H9 (cell line): ENCODE data around the gene ZNF2. TPM values are rescaled to one million over a fixed set of nuclear protein-coding genes. Genes with fewer than 3 reads are reported as not detected.

ENCODE experiments used
- DNase-seq: peaks from one replicate; pipeline ENCODE4 v3.0.0-alpha.2; 2017
- H2AFZ ChIP-seq: one replicate; pipeline ENCODE4 v1.6.1; 2013; ENCODE audit warnings: mild to moderate bottlenecking, low read length, control low read depth, moderate library complexity
- H2AK5ac ChIP-seq: 2 replicates; pipeline ENCODE4 v1.6.1; 2013; ENCODE audit warnings: low read length, control low read depth, mixed read lengths; ENCODE audit not compliant: insufficient read length
- H2BK120ac ChIP-seq: one replicate; pipeline ENCODE4 v1.6.1; 2013; ENCODE audit warnings: low read depth, mild to moderate bottlenecking, low read length, control low read depth, inconsistent platforms; ENCODE audit not compliant: poor library complexity, severe bottlenecking
- H2BK12ac ChIP-seq: 2 replicates; pipeline ENCODE4 v1.6.1; 2013; ENCODE audit warnings: low read length, control low read depth, mixed read lengths, low read depth; ENCODE audit not compliant: insufficient read length
- H2BK15ac ChIP-seq: 2 replicates; pipeline ENCODE4 v1.6.1; 2013; ENCODE audit warnings: low read depth, low read length, control low read depth
- H2BK20ac ChIP-seq: one replicate; pipeline ENCODE4 v1.6.1; 2013; ENCODE audit warnings: low read depth, mild to moderate bottlenecking, low read length, control low read depth, inconsistent platforms; ENCODE audit not compliant: poor library complexity, severe bottlenecking
- H2BK5ac ChIP-seq: 2 replicates; pipeline ENCODE4 v1.6.1; 2013; ENCODE audit warnings: low read length, control low read depth, mixed read lengths; ENCODE audit not compliant: insufficient read length
- H3K14ac ChIP-seq: 2 replicates; pipeline ENCODE4 v1.6.1; 2013; ENCODE audit warnings: low read length, control low read depth; ENCODE audit not compliant: insufficient read depth
- H3K18ac ChIP-seq: 2 replicates; pipeline ENCODE4 v1.6.1; 2013; ENCODE audit warnings: low read depth, mild to moderate bottlenecking, mixed read lengths, low read length, control low read depth; ENCODE audit not compliant: insufficient read length
- H3K23ac ChIP-seq: 2 replicates; pipeline ENCODE4 v1.6.1; 2013; ENCODE audit warnings: low read length, control low read depth, mixed read lengths, low read depth; ENCODE audit not compliant: insufficient read length
- H3K23me2 ChIP-seq: 2 replicates; pipeline ENCODE4 v1.6.1; 2013; ENCODE audit warnings: low read depth, mild to moderate bottlenecking, mixed read lengths, low read length, control low read depth; ENCODE audit not compliant: insufficient read length, poor library complexity, severe bottlenecking
- H3K27ac ChIP-seq: 2 replicates; pipeline ENCODE4 v1.5.1; 2013; ENCODE audit warnings: low read length, control low read depth, mixed read lengths, low read depth; ENCODE audit not compliant: insufficient read length
- H3K27me3 ChIP-seq: 2 replicates; pipeline ENCODE4 v1.6.1; 2013; ENCODE audit warnings: low read length, control low read depth, inconsistent platforms; ENCODE audit not compliant: insufficient read depth
- H3K4ac ChIP-seq: 2 replicates; pipeline ENCODE4 v1.6.1; 2013; ENCODE audit warnings: low read depth, mild to moderate bottlenecking, control low read depth, inconsistent platforms, low read length, moderate library complexity
- H3K4me1 ChIP-seq: 2 replicates; pipeline ENCODE4 v1.6.1; 2013; ENCODE audit warnings: low read length, control low read depth, inconsistent platforms; ENCODE audit not compliant: insufficient read depth
- H3K4me2 ChIP-seq: 2 replicates; pipeline ENCODE4 v1.6.1; 2013; ENCODE audit warnings: low read length, control low read depth, mixed read lengths; ENCODE audit not compliant: insufficient read length, insufficient read depth
- H3K56ac ChIP-seq: 2 replicates; pipeline ENCODE4 v1.6.1; 2013; ENCODE audit warnings: low read depth, mild to moderate bottlenecking, mixed read lengths, low read length, control low read depth; ENCODE audit not compliant: insufficient read length
- H3K79me1 ChIP-seq: 2 replicates; pipeline ENCODE4 v1.6.1; 2013; ENCODE audit warnings: low read depth, mild to moderate bottlenecking, moderate library complexity, low read length, control low read depth, inconsistent platforms; ENCODE audit not compliant: insufficient read depth, poor library complexity, severe bottlenecking
- H3K79me2 ChIP-seq: 2 replicates; pipeline ENCODE4 v1.6.1; 2013; ENCODE audit warnings: low read length, control low read depth, inconsistent platforms; ENCODE audit not compliant: insufficient read depth
- H3K9ac ChIP-seq: 2 replicates; pipeline ENCODE4 v1.6.1; 2013; ENCODE audit warnings: low read length, control low read depth, mixed read lengths; ENCODE audit not compliant: insufficient read length; ENCODE audit errors: extremely low read depth
- H3K9me3 ChIP-seq: one replicate; pipeline ENCODE4 v1.6.1; 2013; ENCODE audit warnings: low read depth, low read length, inconsistent platforms; ENCODE audit not compliant: control insufficient read depth
- H3T11ph ChIP-seq: one replicate; pipeline ENCODE4 v1.6.1; 2013; ENCODE audit warnings: mild to moderate bottlenecking, low read length, control low read depth, inconsistent platforms
- H4K20me1 ChIP-seq: one replicate; pipeline ENCODE4 v1.6.1; 2013; ENCODE audit not compliant: control insufficient read depth, insufficient read length, insufficient read depth
- H4K5ac ChIP-seq: 2 replicates; pipeline ENCODE4 v1.6.1; 2013; ENCODE audit warnings: low read depth, mild to moderate bottlenecking, mixed read lengths, low read length, control low read depth; ENCODE audit not compliant: insufficient read length
- H4K8ac ChIP-seq: replicated peaks from 2 replicates; pipeline ENCODE4 v1.6.1; 2013; ENCODE audit warnings: low read length, control low read depth, mixed read lengths, low read depth; ENCODE audit not compliant: insufficient read length
- H4K91ac ChIP-seq: 2 replicates; pipeline ENCODE4 v1.6.1; 2013; ENCODE audit warnings: low read depth, mild to moderate bottlenecking, moderate library complexity, mixed read lengths, low read length, control low read depth; ENCODE audit not compliant: insufficient read length
- H3K27ac Mint-ChIP-seq, 3 experiments: 2 replicates in 2 of 3; 3 replicates in 1 of 3; pipeline ENCODE4 v1.8.0; 2020 to 2021; ENCODE audit warnings: mixed read lengths in 3 of 3, mild to moderate bottlenecking in 1 of 3, moderate library complexity in 1 of 3
- H3K27me3 Mint-ChIP-seq: 2 replicates; pipeline ENCODE4 v1.8.0; 2021; ENCODE audit warnings: low read depth, mild to moderate bottlenecking, moderate library complexity, mixed read lengths
- H3K36me3 Mint-ChIP-seq, 3 experiments: 2 replicates in 2 of 3; 3 replicates in 1 of 3; pipeline ENCODE4 v1.8.0; 2020 to 2021; ENCODE audit warnings: low read depth in 3 of 3, mixed read lengths in 3 of 3; ENCODE audit not compliant: insufficient read depth in 1 of 3
- H3K4me1 Mint-ChIP-seq, 2 experiments: 2 replicates each; pipeline ENCODE4 v1.8.0; 2020; ENCODE audit warnings: mixed read lengths in 2 of 2
- H3K4me3 Mint-ChIP-seq, 2 experiments: 2 replicates in 1 of 2; 3 replicates in 1 of 2; pipeline ENCODE4 v1.8.0; 2020 to 2021; ENCODE audit warnings: mild to moderate bottlenecking in 2 of 2, mixed read lengths in 2 of 2, moderate library complexity in 1 of 2
- H3K9me3 Mint-ChIP-seq, 2 experiments: 2 replicates in 1 of 2; 3 replicates in 1 of 2; pipeline ENCODE4 v1.8.0; 2020; ENCODE audit warnings: mild to moderate bottlenecking in 2 of 2, mixed read lengths in 2 of 2, moderate library complexity in 1 of 2
- WGBS: extraction: QIAGEN DNeasy Blood & Tissue Kit; methylation state at CpG from one replicate; pipeline ENCODE4 v1.1.7; 2013; ENCODE audit warnings: missing lambda C conversion rate, low lambda C conversion rate, mixed read lengths; ENCODE audit not compliant: insufficient read length; ENCODE audit errors: extremely low coverage; 5-methylcytosine and 5-hydroxymethylcytosine counted together
- total RNA-seq: library from RNA; stranded (reverse); gene quantifications from 2 replicates; pipeline ENCODE4 v1.2.1, GENCODE V29; 2021
- TF ChIP-seq, protein P1 (sequence below): fragments of 200-600 bp; sonication (generic); conservative IDR thresholded peaks from 3 replicates; pipeline ENCODE4 v1.8.0; 2021; ENCODE audit warnings: antibody characterized with exemption, mild to moderate bottlenecking

Gene ZNF2
- total RNA-seq, 1 experiment from 2014 or later, result 2.2 TPM

- H2AK5ac ChIP-seq, result no peak overlapping the region
- H2BK12ac ChIP-seq, result no peak overlapping the region
- H2BK15ac ChIP-seq, result no peak overlapping the region
- H4K20me1 ChIP-seq, result no peaks in the 10 kb centered on the region
- no peak overlapping the region for H4K8ac ChIP-seq
- H2BK5ac ChIP-seq, result no peak overlapping the region
- no peak overlapping the region for H3K56ac ChIP-seq
- H3K18ac ChIP-seq, result no peak overlapping the region
- no CpG with 5 or more reads among the region's 58 CpGs for WGBS
- no peak overlapping the region for H4K91ac ChIP-seq
- H3K79me1 ChIP-seq, result peaks cover 2% of the 10 kb centered on the region
- H3K23ac ChIP-seq, result no peak overlapping the region
- peaks cover 6 to 8% of the 10 kb centered on the region in 2 experiments for H3K4me1 Mint-ChIP-seq
- H3K9me3 Mint-ChIP-seq, result peaks cover 0 to 7% of the 10 kb centered on the region in 2 experiments; a peak in 3 of 5 replicates
- no peak overlapping the region for H3K4ac ChIP-seq
- no peak overlapping the region for H2BK120ac ChIP-seq
- peak overlapping the region; percentile 77 to 89 for H3K4me3 Mint-ChIP-seq
- no peak overlapping the region for H3K27ac ChIP-seq
- H3K9ac ChIP-seq, result peak overlapping the region; percentile 3
- H3K23me2 ChIP-seq, result peaks cover 5% of the 10 kb centered on the region
- no peak overlapping the region for H2BK20ac ChIP-seq
- peaks cover 23 to 30% (median 25%) of the 10 kb centered on the region in 3 experiments for H3K36me3 Mint-ChIP-seq
- H3K14ac ChIP-seq, result peak overlapping the region; percentile 1; the same call in 1 of the 2 replicates
- TF ChIP-seq, protein P1, sequence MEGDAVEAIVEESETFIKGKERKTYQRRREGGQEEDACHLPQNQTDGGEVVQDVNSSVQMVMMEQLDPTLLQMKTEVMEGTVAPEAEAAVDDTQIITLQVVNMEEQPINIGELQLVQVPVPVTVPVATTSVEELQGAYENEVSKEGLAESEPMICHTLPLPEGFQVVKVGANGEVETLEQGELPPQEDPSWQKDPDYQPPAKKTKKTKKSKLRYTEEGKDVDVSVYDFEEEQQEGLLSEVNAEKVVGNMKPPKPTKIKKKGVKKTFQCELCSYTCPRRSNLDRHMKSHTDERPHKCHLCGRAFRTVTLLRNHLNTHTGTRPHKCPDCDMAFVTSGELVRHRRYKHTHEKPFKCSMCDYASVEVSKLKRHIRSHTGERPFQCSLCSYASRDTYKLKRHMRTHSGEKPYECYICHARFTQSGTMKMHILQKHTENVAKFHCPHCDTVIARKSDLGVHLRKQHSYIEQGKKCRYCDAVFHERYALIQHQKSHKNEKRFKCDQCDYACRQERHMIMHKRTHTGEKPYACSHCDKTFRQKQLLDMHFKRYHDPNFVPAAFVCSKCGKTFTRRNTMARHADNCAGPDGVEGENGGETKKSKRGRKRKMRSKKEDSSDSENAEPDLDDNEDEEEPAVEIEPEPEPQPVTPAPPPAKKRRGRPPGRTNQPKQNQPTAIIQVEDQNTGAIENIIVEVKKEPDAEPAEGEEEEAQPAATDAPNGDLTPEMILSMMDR, result no peak
- no peak overlapping the region for H4K5ac ChIP-seq
- peak; percentile 42 for DNase-seq
- peak overlapping the region in 1 of 3 experiments; percentile 73; a peak in 1 of 7 replicates for H3K27ac Mint-ChIP-seq
- no peak overlapping the region for H2AFZ ChIP-seq
- H3K9me3 ChIP-seq, result no peaks in the 10 kb centered on the region
- H3K4me2 ChIP-seq, result peak overlapping the region; percentile 49
- no peaks in the 10 kb centered on the region for H3K79me2 ChIP-seq
- H3K27me3 Mint-ChIP-seq, result peaks cover 12% of the 10 kb centered on the region
- H3K27me3 ChIP-seq, result no peaks in the 10 kb centered on the region
- no peaks in the 10 kb centered on the region for H3K4me1 ChIP-seq
- no peak overlapping the region for H3T11ph ChIP-seq
These were observed 6.6 kb upstream of the ZNF2 start for GRCh38 chr2:95158891-95159619.
